Kidney capillary endothelial cell (primary cell): ENCODE measurements around the gene CORO7.
"Not testable (repeated sequence)": the region's sequence is repeated elsewhere in the genome, so short reads cannot be mapped to it uniquely, and the experiment has no call there.

Source experiments
- DNase-seq: peaks from one replicate; pipeline ENCODE4 v3.0.0-alpha.2; 2018; ENCODE audit warnings: low spot score

Gene CORO7

DNA sequence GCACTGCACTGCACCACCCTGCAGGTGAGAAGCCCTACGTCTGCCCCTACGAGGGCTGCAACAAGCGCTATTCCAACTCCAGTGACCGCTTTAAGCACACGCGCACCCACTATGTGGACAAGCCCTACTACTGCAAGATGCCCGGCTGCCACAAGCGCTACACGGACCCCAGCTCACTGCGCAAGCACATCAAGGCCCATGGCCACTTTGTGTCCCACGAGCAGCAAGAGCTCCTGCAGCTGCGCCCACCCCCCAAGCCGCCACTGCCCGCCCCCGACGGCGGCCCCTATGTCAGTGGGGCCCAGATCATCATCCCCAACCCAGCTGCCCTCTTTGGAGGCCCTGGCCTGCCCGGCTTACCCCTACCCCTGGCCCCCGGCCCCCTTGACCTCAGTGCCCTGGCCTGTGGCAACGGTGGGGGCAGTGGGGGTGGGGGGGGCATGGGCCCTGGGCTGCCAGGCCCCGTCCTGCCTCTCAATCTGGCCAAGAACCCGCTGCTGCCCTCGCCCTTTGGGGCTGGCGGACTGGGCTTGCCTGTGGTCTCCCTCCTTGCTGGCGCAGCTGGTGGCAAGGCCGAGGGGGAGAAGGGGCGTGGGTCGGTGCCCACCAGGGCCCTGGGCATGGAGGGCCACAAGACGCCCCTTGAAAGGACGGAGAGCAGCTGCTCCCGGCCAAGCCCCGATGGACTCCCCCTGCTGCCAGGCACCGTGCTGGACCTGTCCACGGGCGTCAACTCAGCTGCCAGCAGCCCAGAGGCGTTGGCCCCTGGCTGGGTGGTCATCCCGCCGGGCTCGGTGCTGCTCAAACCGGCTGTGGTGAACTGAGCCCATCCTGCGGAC, 79.5 kb downstream of the CORO7 start:
- DNase-seq = no peak

DNA sequence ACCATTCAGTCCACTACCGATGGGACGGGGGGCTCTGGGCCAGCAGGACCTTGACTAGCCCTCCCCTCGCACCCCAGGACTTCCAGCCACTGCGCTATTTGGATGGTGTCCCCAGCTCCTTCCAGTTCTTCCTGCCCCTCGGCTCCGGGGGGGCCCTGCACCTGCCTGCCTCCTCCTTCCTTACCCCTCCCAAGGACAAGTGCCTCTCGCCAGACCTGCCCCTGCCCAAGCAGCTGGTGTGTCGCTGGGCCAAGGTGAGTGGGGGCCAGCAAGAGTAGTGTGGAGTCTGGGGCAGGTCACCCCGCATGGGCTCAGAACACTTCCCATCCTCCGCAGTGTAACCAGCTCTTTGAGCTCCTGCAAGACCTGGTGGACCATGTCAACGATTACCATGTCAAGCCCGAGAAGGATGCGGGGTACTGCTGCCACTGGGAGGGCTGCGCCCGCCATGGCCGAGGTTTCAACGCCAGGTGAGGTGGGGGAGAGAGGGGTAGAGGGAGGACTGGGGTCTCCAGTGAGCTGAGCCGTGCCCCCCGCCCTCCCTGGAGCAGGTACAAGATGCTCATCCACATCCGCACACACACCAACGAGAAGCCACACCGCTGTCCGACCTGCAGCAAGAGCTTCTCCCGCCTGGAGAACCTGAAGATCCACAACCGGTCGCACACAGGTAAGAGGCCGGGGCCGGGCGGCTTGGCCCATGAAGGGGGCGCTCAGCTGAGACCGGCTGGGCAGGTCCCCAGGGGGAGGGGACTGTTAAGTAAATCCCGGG, 81.5 kb downstream of the CORO7 start:
- no peak for DNase-seq

DNA sequence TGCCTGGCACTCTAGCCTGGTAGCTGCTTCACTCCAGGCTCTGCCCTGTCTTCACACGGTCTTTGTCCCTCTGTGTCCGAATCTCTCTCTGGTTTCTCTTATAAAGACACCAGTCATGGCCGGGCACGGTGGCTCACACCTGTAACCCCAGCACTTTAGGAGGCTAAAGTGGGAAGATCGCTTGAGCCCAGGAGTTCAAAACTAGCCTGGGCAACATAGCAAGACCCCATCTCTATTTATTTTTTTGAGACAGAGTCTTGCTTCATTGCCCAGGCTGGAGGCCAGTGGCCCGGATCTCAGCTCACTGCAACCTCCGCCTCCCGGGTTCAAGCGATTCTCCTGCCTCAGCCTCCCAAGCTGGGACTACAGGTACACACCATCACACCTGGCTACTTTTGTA, 82.7 kb downstream of the CORO7 start:
- DNase-seq = not testable (repeated sequence)

DNA sequence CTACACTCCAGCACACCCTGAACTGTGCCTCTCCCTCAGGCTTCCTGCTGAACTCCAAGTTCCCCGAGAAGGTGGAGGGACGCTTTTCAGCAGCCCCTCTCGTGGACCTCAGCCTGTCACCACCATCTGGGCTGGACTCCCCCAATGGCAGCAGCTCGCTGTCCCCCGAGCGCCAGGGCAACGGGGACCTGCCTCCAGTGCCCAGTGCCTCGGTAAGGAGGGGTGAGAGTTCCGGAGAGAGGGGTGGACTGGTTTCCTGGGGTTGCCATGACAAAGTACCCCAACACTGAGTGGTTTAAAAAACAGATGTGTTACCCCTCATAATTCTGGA, 83.1 kb downstream of the CORO7 start:
- DNase-seq = no peak

DNA sequence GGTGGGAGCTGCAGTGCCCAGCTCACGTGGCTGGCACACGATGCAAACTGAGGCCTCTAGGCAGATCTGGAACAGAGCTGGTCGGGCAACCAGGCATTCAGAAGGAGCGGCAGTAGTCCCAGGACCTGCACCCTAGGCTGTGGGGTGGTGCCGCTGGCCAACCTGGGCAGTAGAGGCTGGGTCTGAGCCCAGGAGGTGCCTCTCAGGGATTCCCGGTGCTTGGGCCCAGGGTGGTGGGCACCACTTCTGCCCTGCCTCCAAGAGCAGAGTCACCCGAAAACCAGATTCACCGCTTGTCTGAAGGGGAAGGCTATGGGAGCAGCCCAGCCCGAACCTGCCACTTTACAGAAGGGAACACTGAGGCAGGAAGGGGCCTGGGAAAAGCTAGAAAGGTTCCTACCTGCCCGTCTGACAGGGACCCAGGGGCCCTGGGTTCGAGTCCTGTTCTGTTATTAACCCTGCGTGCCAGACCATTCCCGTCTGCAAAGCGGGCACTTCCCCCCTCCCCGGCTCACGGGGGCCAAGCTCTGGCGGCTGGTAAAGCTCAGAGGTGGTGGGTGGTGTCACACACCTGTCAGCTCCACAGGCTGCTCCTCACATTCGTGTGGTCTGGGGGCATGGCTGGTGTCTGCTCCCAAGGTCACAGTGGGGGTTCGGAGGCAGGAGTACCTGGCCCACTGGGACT, 83.6 kb downstream of the CORO7 start:
- no peak for DNase-seq

DNA sequence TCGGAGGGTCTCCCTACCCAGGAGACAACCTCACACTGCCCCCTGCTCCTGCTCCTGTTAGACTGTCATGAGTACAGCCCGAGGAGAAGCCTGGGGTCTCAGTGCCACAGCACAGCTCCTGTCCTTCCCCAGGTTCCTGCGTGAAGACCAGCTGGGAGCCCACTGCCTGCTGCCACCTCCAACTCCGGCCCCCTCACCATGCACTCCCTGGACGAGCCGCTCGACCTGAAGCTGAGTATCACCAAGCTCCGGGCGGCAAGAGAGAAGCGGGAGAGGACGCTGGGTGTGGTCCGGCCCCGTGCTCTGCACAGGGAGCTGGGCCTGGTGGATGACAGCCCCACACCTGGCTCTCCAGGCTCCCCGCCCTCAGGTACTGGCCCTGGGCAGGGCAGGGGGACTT, 84.3 kb downstream of the CORO7 start:
- no peak for DNase-seq

DNA sequence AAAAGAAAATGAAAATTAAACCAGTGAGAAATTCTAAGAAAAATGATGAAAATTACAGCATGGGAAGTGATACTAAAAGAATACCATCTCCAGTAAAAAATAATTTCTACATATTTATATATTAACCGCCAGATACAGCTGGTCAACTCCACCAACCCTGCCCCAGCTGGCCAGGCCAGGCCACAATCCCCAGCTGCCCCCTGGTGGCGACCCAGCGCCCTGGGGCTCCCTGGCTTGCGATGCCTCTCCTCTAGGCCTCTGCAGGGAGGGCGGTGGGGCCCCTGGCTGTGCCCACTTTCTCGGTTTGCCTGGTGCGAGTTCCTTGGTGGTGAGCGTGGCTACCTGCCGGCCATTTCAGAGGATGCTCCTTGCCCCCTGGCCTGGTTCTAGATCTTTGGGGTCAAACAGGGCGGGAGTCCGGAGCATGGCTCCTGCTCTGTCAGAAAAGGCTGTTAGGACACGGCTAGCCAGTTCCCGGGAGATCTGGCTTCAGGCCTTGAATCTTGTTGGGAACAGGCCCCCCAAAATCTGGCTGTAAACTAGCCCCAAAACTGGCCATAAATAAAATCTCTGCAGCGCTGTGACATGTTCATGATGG, 86.0 kb downstream of the CORO7 start:
- peak; percentile 80 for DNase-seq

DNA sequence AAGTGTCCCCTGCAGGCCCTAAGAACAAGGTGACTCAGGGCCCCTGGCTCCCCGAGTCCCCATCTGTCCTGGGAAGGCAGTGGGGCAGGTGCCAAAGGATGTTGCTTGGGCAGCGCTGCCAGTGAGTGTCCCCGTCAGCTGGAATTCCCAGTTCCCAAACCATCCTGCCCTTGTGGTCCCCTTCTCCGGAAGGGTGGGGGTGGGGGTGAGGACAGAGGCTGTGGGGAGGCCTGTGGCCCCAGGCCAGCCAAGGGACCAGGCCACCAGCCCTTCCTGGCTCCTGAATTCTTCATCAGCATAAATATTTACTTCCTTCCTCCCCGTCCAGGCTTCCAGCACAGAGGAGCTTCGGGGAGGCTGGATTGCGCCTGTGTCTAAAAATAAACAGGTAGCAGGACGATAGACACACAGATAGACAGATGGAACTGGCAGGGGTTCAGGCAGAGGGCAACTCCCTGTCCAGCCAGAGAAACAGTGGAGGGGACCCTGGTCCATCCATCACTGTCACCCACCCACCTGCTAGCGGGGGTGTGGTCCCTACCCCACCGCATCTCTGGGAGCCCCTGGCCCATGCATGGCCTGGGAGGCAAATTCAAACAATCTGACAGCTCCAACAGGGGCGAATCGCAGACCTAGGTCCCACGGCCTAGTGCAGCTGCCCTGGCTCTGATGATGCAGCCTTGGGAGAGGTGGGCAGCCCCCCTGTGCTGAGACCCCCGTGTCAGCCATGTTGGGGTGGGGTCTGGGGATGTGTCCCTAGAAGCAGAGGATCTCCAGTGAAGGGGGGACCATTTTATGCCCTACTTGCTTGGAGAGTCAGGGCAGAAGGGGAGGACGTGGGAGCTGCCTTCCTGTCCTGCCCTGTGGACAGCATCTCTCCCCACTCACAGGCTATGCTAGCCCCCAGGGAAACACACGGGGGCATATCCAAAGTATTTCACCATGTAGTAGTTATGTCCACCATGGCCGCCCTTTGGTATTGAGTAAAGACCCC, 87.3 kb downstream of the CORO7 start:
- DNase-seq = peak; percentile 65

DNA sequence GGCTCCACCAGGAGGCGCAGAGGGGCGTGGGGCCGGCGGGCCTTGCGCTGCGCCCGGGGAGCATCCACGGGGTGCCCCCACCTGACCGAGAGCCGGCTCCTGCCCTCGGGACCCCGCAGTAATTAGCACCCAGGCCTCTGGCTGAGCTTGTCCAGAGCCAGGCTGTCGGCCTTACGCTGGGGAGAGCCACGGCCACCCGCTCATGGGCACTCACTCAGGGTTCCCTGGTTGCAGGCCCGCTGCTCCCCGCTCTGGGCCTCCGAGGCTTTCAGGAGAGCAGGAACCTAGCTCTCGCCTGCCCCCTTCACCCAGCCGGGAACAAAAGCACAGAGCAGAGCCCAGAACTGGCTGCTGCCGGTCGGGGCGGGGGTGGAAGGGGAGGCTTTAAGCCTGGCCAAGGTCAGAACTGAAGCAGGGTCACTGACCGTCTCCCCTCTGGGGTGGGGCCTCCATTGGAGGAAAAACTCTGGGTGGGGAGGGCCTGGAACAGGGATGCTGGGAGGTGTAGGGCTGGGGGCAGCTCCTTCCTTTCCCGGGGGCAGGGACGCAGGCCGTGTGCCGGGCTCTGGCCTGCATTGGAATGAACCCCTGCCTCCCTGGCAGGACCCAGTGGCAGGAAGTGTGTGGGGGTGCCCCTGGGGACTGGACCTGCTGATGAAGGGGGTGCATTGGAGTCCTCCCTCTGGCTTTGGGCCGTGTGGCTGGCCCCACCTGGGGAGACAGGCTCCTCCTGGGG, 88.2 kb downstream of the CORO7 start:
- DNase-seq = peak; percentile 70

DNA sequence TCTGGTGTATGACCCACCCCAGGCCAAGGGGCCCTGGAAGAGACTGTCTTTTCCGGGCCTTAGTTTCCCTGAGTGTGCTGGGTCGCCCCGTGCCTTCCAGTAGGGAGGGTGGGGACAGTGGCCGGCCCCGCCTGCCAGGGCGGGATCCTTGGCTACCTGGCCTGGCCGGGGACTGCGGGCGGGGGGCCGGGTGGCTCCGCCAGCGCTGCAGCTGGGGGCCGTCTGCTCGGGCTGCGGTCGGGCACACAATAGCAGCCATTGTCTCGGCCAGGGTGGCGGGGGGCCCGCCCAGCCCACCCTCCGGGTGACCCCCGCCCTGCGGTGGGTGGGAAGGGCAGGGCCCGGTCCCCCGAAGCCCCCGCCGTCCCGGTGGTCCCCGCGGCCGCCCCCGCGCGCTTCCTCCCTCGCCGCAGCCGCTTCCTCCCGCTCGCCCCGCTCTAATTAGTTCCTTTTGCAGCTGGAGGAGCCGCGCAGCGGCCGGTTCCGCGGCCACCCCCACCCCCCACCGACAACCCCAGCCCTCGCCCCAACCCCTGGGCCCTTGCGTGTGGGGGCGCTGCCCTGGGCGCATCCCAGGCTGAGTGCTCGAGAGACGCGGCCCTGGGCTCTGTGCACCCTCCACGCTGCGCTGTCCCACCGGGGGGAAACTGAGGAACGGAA, 88.9 kb downstream of the CORO7 start:
- no peak for DNase-seq

DNA sequence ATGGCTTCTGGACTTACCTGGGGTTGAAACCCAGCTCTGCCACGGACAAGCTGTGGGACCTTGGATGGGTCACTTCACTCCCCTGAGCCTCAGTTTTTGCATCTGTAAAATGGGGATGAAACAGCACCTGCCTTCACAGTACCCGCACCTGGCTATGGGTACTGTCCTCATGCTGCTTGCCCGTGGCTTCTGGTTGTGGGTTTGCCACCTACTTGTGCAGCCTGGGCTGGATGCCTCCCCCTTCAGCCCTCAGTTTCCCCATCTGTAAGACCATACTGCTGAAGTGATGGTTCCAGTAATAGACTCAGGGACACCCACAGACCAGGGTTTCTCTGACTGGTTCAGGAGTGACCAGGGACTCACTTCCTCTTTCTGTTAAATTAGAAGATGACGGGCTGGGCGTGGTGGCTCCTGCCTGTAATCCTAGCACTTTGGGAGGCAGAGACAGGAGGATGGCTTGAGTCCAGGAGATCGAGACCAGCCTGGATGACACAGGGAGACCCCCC, 91.1 kb downstream of the CORO7 start:
- DNase-seq = no peak

DNA sequence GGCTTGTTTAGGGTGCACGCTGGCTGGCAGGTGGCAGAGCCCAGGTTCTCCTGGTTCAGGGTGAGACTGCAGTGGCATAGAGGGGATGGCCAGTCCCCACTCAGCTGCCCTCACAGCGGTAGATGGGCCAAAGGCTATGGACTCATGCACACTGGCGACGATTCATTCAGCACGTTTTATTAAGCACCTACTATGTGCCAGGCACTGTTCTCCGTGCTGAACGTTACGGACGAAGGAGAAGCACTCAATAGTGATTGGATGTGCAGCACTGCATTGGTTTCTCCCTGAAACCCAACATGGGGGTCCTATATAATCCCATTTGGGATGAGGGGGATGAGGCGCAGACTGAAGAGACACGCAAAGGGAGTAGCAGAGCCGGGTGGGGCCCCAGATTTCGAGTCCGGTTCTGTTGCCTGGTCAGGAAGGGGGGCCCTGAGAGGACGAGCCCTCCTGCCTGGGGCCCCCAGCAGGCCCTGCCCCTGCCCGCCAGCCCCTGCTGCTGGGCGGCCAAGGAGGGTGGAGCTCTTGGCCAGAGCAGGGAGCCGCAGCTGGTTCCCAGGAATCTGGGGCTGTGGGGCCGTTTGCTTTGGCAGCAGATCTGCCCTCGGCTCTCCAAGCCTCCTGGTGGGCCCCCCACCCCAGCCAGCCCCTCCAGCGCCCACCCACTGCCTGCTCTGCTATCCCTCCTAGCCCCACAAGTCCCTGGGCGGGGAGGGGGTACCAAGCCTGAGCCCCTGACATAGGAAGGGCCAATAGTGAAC, 91.7 kb downstream of the CORO7 start:
- no peak for DNase-seq

DNA sequence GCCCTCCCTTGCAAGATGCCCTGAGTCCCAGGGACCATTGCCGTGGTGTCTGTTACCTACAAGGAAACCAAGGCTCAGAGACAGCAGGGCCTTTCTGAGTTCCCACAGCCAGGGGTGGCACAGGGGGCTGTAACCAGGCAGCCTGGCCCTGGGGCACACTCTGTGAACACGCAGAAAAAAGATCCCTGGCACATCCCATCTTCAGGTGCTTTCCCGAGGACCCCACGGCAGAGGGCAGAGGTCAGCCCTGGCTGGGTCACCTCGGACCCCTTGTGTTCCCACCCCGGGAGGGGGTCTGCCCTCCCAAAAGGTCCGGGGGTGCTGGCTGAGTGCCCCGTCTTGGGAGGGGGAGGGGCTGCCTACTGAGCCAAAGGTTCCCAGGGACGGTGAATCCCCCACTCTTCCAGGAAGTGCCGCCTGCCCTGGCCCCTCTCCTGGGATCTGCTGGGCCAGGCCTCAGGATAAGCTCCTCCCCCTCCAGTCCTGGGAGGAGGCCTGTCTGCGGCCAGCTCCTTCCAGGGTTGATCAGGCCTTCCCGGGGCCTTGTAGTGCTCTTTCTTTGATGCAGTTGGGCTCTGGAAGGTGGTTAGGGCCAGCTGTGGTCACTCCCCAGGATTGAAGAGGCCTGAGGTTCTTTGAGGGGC, 92.4 kb downstream of the CORO7 start:
- DNase-seq = no peak

DNA sequence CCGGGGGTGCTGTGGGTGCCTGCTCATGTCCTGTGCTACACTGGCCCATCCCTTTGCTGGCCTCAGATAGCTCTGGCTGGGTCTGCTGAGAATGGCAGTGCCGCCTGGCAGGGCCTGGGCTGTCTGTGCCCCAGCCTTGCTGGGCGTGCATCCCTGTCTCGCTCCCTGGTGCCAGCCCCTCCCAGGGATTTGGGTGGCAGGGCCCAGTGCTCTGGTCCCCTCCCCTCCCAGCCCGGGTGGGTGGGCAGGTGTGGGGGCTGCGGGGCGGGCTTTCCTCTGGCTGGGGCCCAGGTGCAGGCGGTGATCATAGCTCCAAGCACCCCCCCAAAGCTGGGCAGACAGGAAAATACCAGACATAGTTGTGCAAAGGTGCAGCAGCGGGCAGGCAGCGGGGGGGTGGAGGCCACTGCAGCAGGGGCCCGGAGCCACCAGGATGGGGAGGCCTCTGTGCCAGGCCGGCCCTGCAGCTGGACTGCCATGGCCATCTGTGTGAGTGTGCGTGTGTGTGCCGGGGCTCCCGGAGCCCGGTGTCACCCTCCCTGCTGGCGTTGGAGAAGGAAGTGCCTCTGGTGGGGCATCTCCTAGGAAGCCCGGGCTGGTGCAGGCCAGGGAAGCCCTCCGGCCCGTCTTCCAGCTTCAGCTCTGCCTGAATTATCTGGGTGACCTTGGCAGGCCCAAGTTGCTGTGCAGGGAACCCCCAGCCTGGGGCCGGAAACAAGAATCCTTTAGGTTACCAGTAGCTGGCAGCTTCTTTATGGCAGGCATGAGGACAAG, 93.1 kb downstream of the CORO7 start:
- DNase-seq = no peak

DNA sequence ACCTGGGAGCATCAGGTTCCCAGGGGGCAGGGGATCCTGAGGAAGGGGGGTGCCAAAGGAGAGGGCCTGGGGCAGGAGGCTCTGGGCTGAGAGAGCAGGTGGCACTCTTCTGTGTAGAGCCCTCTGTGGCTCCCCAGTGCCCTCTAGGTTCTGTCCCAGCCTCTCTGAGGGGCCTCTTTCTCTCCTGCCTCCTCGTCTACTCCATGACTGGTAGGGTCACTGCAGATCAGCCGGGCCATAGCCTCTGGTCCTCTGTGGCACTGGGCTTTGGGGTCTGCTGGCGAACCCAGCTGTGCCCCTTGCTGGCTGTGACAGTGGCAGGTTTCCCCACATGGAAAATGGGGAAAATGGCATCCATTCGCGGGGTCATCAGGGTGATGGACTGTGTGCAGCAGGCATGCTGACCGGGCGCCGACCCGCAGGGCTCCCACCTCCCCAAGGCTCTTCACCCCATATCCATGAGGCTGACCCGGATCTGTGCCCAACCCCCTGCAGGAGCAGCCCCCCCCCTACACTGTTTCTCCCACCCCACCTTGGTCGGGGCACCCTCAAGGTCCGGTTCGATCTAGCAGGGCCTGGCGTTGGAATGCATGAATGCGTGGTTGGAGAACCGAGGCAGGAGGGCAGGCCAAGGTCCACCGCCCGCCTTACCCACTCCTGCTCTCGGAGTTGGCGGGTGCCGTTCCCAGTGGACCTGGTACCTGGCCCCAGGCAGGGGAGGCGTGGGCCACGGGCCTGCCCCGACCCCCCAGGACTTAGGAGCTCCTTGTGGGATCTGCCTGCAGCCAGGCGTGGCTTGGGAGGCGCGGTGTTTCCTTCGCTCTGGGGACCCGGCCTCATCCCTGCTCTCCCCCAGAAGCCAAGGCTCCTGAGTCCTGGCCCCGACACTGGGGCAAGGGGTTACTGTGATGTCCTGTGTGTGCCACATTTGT, 94.0 kb downstream of the CORO7 start:
- no peak for DNase-seq

DNA sequence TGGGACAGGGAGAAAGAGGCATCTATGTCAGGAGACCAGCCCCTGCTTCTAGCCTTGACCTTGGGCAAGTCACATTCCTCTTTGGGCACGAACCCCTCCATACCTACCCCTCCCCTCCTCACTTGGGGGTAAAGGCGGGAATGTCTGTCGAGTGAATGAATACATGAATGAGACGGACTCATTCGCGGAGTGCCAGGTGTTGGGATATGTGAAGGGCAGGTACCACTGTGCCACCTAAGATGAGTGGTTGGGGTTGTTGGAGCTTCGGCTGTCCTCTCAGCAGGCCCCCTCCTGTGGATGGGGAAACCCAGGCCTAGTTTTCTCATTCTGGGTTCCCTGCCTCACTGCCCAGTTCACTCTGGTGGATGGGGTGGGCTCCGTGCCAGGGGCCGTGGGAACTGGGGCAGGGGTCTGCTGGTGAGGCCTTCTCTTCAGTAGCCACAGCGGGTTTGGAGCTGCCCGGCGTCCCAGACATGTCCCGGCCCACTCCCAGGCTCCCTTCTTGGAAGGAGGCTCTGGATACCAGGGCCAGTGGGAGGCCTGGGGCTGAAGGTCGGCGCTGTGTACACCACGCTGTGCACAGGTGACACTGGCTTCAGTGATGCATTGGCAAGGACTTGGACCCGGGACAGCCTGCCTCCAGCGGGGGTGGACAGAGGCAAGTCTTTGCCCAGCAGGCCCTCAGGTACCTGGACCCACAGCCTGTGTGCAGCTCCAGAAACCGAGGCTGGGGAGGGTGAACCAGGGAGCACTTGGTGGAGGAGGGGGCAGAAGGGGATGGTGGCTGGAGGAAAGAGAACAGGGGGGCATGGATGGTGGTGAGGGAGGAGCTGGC, 94.9 kb downstream of the CORO7 start:
- no peak for DNase-seq
